Measurements from ENCODE around the gene KRTAP4-5.

The KRTAP4-5 gene

DNA sequence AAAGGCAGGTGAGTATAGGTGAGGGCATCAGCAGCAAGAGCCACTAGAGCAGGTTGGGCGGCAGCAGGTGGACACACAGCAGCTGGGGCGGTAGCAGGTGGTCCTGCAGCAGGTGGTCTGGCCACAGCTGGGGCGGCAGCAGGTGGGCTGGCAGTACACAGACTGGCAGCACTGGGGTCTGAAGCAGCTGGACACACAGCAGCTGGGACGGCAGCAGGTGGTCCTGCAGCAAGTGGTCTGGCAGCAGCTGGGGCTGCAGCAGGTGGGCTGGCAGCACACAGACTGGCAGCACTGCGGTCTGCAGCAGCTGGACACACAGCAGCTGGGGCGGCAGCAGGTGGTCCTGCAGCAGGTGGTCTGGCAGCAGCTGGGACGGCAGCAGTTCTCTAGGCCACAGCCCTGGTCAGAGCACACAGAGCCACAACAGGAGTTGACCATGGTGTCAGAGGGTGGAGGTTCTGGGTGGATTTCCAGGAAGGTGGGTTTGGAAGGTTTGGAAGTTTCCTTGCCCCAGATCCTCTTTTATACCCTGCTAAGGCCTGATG is 28.2 kb upstream of the KRTAP4-5 start, which contains the start of gene KRTAP4-2:
TSS of gene KRTAP4-2 (minus strand) at position 495 of the 545 bp plus-strand sequence. CDS start at position 438, 57 bp downstream.
- H3K36me3 ChIP-seq (ENCODE audit: control insufficient read depth in 2 of 2, insufficient read depth in 1 of 2, low read length in 2 of 2) = no peaks in the 10 kb centered on the region
- H3K9me3 ChIP-seq (ENCODE audit: control insufficient read depth, insufficient read depth, low read depth, low read length) = no peaks in the 10 kb centered on the region
- ChIA-PET CTCF (interaction anchor here (0.6 to 1.4 kb wide), 3 partner anchors 11 to 472 kb away, joined by 4 to 5 read pairs (median 4); no protein-coding TSS in a partner anchor), POLR2A (no interaction called here)
- H3K4me1 ChIP-seq (ENCODE audit: control insufficient read depth, insufficient read depth, low read length) = no peaks in the 10 kb centered on the region
- H3K4me3 ChIP-seq (ENCODE audit: low read depth, low read length) = no peak within 1 kb of the TSS
- peak; percentile 88 for TF ChIP-seq ZIC2 (tag by site-specific recombination; IDR thresholded peaks at IDR 0.05)
- TF ChIP-seq ZNF514 (tag by site-specific recombination; IDR thresholded peaks at IDR 0.05) = no peak
- no peak within 1 kb of the TSS for H3K27ac ChIP-seq (ENCODE audit: extremely low read depth, low read depth, low read length)

DNA sequence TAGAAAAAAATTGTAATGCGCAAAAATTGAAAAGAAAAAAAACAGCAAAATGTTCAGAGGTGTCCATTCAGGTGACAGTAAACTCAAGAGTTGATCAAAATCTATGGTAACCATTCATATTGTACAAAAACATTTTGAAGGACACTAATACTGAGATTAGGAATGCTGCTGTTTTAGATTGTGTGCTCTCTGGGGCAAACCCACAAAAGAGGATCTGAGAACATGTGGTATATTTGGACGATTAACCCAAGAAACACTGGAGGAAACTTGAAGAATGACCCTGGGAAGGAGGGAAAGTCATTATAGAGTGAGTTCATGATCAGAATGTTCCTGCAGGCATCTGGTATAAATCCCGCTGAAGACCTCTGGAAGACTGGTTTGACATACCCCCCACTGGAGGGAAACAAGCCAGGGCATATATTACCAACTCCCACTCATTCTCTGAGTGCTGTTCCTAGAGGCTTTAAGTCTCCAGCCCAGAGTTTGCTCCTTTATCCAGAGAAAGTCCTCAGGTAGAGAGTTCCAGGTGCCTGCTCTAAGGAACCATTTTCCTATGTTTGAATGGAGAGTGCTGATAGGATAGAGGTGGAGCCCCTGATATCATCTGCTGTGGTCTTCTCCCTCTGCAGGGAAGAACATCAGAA is 27.2 kb upstream of the KRTAP4-5 start:
- Histone ChIP-seq H3K4me1 (ENCODE audit: control insufficient read depth, insufficient read depth, low read length) (no peaks in the 10 kb centered on the region), H3K9me3 (ENCODE audit: control insufficient read depth, insufficient read depth, low read depth, low read length) (no peaks in the 10 kb centered on the region), H3K27ac (ENCODE audit: extremely low read depth, low read depth, low read length) (no peak overlapping the region), H3K4me3 (ENCODE audit: low read depth, low read length) (no peak overlapping the region), H3K36me3 (ENCODE audit: control insufficient read depth in 2 of 2, insufficient read depth in 1 of 2, low read length in 2 of 2) (no peaks in the 10 kb centered on the region)
- TF ChIP-seq ZNF426 (tag by site-specific recombination; IDR thresholded peaks at IDR 0.05) (no peak), SCRT2 (tag by site-specific recombination; IDR thresholded peaks at IDR 0.05) (no peak), ZNF843 (tag by site-specific recombination; IDR thresholded peaks at IDR 0.05) (no peak), ZNF341 (tag by site-specific recombination; IDR thresholded peaks at IDR 0.05; ENCODE audit: low read depth) (no peak), ZNF175 (tag by site-specific recombination; IDR thresholded peaks at IDR 0.05) (no peak), ZNF571 (tag by site-specific recombination; IDR thresholded peaks at IDR 0.05) (no peak), ZNF266 (tag by site-specific recombination; IDR thresholded peaks at IDR 0.05; ENCODE audit: low read depth) (no peak), ZNF530 (tag by site-specific recombination; IDR thresholded peaks at IDR 0.05; ENCODE audit: low read depth) (no peak), ZNF391 (tag by site-specific recombination; IDR thresholded peaks at IDR 0.05; ENCODE audit: borderline replicate concordance, low read depth) (no peak), ZNF169 (tag by site-specific recombination; IDR thresholded peaks at IDR 0.05) (no peak), ZNF629 (tag by site-specific recombination; IDR thresholded peaks at IDR 0.05) (no peak), ZNF600 (tag by site-specific recombination; IDR thresholded peaks at IDR 0.05) (no peak), ZNF157 (tag by site-specific recombination; IDR thresholded peaks at IDR 0.05) (no peak), PRDM1 (tag by site-specific recombination; IDR thresholded peaks at IDR 0.05) (no peak)
- TF ChIP-seq, protein P1, sequence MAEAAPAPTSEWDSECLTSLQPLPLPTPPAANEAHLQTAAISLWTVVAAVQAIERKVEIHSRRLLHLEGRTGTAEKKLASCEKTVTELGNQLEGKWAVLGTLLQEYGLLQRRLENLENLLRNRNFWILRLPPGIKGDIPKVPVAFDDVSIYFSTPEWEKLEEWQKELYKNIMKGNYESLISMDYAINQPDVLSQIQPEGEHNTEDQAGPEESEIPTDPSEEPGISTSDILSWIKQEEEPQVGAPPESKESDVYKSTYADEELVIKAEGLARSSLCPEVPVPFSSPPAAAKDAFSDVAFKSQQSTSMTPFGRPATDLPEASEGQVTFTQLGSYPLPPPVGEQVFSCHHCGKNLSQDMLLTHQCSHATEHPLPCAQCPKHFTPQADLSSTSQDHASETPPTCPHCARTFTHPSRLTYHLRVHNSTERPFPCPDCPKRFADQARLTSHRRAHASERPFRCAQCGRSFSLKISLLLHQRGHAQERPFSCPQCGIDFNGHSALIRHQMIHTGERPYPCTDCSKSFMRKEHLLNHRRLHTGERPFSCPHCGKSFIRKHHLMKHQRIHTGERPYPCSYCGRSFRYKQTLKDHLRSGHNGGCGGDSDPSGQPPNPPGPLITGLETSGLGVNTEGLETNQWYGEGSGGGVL (tag by site-specific recombination; IDR thresholded peaks at IDR 0.05) = no peak
- TF ChIP-seq, protein P2, sequence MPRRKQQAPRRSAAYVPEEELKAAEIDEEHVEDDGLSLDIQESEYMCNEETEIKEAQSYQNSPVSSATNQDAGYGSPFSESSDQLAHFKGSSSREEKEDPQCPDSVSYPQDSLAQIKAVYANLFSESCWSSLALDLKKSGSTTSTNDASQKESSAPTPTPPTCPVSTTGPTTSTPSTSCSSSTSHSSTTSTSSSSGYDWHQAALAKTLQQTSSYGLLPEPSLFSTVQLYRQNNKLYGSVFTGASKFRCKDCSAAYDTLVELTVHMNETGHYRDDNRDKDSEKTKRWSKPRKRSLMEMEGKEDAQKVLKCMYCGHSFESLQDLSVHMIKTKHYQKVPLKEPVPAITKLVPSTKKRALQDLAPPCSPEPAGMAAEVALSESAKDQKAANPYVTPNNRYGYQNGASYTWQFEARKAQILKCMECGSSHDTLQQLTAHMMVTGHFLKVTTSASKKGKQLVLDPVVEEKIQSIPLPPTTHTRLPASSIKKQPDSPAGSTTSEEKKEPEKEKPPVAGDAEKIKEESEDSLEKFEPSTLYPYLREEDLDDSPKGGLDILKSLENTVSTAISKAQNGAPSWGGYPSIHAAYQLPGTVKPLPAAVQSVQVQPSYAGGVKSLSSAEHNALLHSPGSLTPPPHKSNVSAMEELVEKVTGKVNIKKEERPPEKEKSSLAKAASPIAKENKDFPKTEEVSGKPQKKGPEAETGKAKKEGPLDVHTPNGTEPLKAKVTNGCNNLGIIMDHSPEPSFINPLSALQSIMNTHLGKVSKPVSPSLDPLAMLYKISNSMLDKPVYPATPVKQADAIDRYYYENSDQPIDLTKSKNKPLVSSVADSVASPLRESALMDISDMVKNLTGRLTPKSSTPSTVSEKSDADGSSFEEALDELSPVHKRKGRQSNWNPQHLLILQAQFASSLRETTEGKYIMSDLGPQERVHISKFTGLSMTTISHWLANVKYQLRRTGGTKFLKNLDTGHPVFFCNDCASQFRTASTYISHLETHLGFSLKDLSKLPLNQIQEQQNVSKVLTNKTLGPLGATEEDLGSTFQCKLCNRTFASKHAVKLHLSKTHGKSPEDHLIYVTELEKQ (tag by site-specific recombination; IDR thresholded peaks at IDR 0.05; ENCODE audit: borderline replicate concordance) = no peak
- TF ChIP-seq, protein P3, sequence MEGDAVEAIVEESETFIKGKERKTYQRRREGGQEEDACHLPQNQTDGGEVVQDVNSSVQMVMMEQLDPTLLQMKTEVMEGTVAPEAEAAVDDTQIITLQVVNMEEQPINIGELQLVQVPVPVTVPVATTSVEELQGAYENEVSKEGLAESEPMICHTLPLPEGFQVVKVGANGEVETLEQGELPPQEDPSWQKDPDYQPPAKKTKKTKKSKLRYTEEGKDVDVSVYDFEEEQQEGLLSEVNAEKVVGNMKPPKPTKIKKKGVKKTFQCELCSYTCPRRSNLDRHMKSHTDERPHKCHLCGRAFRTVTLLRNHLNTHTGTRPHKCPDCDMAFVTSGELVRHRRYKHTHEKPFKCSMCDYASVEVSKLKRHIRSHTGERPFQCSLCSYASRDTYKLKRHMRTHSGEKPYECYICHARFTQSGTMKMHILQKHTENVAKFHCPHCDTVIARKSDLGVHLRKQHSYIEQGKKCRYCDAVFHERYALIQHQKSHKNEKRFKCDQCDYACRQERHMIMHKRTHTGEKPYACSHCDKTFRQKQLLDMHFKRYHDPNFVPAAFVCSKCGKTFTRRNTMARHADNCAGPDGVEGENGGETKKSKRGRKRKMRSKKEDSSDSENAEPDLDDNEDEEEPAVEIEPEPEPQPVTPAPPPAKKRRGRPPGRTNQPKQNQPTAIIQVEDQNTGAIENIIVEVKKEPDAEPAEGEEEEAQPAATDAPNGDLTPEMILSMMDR (tag by site-specific recombination; IDR thresholded peaks at IDR 0.05) = no peak
- TF ChIP-seq, protein P4, sequence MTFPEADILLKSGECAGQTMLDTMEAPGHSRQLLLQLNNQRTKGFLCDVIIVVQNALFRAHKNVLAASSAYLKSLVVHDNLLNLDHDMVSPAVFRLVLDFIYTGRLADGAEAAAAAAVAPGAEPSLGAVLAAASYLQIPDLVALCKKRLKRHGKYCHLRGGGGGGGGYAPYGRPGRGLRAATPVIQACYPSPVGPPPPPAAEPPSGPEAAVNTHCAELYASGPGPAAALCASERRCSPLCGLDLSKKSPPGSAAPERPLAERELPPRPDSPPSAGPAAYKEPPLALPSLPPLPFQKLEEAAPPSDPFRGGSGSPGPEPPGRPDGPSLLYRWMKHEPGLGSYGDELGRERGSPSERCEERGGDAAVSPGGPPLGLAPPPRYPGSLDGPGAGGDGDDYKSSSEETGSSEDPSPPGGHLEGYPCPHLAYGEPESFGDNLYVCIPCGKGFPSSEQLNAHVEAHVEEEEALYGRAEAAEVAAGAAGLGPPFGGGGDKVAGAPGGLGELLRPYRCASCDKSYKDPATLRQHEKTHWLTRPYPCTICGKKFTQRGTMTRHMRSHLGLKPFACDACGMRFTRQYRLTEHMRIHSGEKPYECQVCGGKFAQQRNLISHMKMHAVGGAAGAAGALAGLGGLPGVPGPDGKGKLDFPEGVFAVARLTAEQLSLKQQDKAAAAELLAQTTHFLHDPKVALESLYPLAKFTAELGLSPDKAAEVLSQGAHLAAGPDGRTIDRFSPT (tag by site-specific recombination; IDR thresholded peaks at IDR 0.05) = no peak
- TF ChIP-seq, protein P5, sequence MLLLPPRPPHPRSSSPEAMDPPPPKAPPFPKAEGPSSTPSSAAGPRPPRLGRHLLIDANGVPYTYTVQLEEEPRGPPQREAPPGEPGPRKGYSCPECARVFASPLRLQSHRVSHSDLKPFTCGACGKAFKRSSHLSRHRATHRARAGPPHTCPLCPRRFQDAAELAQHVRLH (tag by site-specific recombination; IDR thresholded peaks at IDR 0.05) = no peak
- CTCF ChIA-PET = interaction anchor here (0.6 kb wide), 1 partner anchor 473 kb away, joined by 4 read pairs; no protein-coding TSS in a partner anchor
- POLR2A ChIA-PET = no interaction called here
